Panc1 (cell line): ENCODE results near the gene CDK2AP2.

Experiments used
- POLR2AphosphoS5 ChIP-seq: IDR thresholded peaks from 2 replicates; pipeline ENCODE4 v1.6.1; 2012; ENCODE audit warnings: mild to moderate bottlenecking, low read depth, low read length, moderate library complexity
- SIN3A ChIP-seq: IDR thresholded peaks from 2 replicates; pipeline ENCODE4 v1.6.1; 2012; ENCODE audit warnings: low read depth, mild to moderate bottlenecking, low read length, moderate library complexity, borderline replicate concordance; ENCODE audit not compliant: insufficient read depth
- TF ChIP-seq, protein P1 (sequence below): fragments of 450-650 bp; IDR thresholded peaks from 2 replicates; pipeline ENCODE4 v1.5.1; 2017; ENCODE audit warnings: mild to moderate bottlenecking

GRCh38 chr11:67468456-67468758 is 39.6 kb downstream of the CDK2AP2 start:
- TF ChIP-seq, protein P1, sequence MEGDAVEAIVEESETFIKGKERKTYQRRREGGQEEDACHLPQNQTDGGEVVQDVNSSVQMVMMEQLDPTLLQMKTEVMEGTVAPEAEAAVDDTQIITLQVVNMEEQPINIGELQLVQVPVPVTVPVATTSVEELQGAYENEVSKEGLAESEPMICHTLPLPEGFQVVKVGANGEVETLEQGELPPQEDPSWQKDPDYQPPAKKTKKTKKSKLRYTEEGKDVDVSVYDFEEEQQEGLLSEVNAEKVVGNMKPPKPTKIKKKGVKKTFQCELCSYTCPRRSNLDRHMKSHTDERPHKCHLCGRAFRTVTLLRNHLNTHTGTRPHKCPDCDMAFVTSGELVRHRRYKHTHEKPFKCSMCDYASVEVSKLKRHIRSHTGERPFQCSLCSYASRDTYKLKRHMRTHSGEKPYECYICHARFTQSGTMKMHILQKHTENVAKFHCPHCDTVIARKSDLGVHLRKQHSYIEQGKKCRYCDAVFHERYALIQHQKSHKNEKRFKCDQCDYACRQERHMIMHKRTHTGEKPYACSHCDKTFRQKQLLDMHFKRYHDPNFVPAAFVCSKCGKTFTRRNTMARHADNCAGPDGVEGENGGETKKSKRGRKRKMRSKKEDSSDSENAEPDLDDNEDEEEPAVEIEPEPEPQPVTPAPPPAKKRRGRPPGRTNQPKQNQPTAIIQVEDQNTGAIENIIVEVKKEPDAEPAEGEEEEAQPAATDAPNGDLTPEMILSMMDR, result no peak
- no peak for TF ChIP-seq POLR2AphosphoS5
- no peak for TF ChIP-seq SIN3A
